ENCODE measurements around the gene UTS2R.

Gene UTS2R

GRCh38 chr17:82389379-82389778 lies 17.8 kb downstream of the UTS2R start:
- no peak for DNase-seq (ENCODE audit: low spot score)

DNA sequence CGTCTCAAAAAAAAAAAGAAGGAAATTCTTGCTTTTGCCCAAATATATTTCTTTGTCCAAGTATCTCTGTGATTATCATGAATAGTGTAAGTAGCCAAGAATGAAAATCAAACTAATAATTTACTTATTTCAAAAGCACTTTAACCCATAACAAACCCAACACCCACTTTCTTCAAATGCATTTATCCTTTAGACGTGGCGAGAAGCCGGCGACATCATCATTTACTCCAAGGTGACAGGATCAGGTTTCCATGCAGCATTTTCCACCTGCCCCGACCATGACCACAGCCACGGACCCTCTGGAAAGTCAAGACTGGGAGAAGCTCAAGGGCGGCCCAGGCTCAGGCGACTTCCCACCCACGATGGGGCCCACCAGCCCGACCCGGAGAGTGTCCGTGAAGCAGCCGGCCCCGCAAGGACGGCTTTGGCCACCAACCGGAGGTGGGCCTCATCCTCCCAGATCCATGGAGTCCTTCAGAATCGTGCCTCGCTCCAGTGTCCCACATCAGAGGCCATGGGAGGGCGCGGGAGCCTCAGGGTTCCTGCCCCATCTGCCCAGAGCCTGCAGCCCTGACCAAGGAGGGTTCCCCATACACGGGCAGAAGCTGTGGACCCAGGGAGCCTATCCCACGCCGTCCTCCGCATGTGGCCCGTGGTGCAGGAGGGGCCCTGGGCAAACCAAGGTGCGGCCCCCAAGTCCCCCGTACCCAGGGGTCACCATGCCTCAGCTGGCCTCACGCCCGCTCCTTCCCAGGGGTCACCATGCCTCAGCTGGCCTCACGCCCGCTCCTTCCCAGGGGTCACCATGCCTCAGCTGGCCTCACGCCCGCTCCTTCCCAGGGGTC lies 18.7 kb downstream of the UTS2R start:
- DNase-seq (ENCODE audit: low spot score), result no peak

DNA sequence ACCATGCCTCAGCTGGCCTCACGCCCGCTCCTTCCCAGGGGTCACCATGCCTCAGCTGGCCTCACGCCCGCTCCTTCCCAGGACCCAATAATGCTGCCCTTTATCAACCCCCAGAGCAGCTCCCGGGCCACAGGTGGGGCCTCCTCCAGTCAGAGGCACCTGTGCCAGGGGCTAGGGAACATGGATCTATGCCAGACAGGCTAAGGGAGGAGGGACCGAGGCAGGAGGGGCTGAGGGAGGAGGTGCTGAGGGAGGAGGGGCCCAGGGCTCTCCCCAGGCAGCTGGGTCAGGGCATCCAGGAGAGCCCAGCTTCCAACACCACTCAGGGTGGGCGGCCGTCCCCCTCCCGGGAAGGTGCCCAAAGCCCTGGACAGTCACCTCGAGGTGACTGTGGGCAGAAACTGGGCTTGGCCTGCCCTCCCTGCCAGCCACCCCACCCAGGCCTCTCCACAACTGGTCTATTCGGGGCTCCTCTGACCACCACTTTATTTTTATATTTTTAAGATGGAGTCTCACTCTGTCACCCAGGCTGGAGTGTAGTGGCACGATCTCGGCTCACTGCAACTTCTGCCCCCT lies 19.4 kb downstream of the UTS2R start:
- DNase-seq (ENCODE audit: low spot score), result no peak

GRCh38 chr17:82391496-82392066 lies 20.0 kb downstream of the UTS2R start:
- DNase-seq (ENCODE audit: low spot score), result no peak

DNA sequence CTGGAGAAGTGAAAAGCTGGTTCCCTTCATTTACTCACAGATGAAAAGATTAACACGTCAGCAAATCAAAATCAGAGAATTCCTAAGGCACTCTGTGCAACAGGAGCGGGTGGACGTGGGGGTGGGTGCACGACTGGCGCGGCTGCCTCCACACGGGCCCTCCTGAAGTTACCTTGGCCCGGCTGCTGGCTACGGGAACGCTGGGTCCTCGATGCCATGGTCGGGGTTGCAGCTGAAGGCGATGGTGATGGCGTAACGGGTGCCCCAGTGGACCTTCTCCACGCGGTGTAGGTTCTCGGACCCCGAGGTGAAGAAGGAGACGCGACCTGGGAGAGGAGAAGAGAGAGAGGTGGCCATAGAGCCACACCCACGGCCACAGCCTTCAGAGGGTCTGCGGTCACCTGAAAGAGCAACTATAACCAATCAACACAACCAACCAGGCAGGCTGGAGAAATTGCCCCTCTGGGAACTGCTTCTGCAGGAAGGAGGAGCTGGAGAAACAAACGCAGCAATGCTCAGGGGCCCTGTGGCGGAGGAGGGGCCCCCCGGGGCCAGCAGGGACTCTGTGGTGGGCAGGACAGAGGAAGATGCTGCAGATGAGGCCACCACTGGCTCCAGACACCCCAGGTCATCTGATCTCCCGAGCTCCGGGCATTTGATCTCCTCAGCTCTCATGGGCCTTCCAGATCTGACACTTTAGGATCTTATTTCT lies 20.8 kb downstream of the UTS2R start:
- DNase-seq (ENCODE audit: low spot score), result no peak

DNA sequence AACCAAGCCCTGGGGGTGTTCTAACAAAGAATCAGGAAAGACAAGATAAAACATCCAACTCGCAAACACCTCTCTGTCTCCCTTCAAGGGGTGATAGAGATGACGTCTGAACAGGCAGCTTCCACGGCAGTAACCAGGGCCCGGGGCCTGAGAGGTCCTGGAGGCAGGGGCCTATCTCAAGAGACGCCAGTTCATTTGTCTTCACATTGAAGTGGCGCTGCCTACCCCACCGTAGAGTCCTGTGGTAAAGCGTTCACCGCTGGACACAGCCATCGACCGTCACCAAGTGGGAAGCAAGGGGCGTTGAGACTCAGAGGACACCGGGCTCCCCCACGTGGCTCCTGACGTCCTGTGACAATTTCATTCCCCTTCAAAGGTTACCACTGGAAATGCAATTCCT lies 21.4 kb downstream of the UTS2R start:
- no peak for DNase-seq (ENCODE audit: low spot score)

- no peak for DNase-seq (ENCODE audit: low spot score)
Observed at GRCh38 chr17:82394278-82394677, 22.7 kb downstream of the UTS2R start.

- no peak for DNase-seq (ENCODE audit: low spot score)
Observed at GRCh38 chr17:82396601-82397435, 25.3 kb downstream of the UTS2R start.

DNA sequence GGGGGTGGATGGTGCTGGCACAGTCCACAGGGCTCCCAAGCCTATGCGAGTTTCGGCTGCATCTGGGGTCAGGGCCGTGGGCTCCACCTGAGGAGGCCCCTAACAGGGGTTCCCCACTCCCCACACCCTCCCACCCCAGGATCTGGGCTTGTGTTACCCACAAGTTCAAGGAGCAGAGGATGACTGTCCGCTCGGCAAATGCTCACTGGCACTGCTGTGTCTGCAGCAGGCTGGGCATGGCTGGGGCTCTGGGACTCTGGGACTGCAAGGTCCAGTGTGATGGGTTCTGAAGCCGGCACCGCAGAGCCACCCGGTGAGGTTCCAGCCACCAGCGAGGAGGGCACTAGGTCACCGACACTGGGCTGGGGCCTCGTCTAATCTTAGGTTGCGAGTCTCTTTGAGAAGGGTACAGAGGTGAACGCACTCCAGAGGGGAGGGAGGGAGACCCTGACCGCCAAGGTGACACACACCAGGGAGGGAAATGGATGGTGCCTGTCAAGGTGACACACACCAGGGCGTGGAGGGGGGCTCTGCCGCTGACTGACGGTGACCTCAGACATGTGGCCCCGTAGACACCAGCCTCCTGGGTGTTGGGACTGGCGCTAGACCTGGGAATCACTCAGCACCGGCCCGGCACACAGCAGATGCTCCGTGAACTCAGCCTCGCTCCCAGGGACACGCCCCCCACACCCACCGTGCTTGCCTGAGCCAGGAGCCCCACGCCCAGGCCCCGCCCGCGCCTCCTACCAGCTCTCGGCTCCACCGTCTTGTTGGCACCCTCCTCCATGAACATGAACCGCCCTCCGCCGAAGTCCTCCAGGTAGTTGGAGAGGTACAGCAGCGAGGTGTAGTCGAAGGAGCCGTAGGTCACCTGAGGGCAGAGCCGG lies 26.1 kb downstream of the UTS2R start:
- no peak for DNase-seq (ENCODE audit: low spot score)

GRCh38 chr17:82399041-82399441 lies 27.5 kb downstream of the UTS2R start:
- DNase-seq (ENCODE audit: low spot score), result peak; percentile 75

DNA sequence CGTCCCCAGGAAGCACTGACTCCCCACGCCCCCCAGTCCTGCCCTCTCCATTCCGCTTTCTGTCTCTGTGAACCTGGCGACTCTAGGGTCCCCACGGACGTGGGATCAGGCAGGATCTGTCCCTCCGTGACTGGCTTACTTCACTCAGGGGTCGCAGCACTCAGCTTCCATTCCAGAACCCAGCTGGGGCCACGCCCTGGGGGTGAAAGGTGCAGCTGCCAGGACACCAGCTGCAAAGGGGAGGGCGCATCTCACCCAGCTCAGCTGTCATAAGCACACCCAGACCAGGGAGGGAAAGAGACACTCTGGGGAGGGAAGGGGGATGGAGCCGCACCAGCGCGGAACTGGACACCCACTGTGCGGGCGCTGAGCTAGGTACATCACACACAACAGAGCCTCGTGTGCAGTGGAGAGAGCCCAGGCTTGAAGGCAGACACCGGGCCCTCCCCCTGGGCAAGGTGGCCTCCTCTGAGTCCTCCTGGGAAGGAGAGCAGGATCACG lies 28.1 kb downstream of the UTS2R start:
- peak; percentile 66 for DNase-seq (ENCODE audit: low spot score)

DNA sequence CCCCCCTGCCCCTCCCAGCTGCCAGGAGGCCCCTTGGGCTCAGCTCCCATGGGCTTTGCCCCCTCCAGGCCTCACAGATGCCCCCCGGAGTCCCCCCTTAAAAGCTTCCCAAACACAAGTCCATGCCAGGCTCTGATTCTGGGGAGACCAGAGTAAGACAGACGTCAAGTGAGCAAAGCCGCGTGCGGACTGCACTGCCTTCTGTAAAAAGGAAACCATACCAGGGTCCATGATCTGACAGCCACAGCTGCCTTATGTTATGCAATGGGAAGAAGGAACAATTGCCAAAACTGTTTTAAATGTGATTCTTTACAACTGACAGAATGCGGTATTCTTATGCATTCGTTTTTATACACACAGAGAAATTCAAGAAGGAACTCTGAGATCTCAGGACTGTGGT lies 28.6 kb downstream of the UTS2R start:
- no peak for DNase-seq (ENCODE audit: low spot score)

DNA sequence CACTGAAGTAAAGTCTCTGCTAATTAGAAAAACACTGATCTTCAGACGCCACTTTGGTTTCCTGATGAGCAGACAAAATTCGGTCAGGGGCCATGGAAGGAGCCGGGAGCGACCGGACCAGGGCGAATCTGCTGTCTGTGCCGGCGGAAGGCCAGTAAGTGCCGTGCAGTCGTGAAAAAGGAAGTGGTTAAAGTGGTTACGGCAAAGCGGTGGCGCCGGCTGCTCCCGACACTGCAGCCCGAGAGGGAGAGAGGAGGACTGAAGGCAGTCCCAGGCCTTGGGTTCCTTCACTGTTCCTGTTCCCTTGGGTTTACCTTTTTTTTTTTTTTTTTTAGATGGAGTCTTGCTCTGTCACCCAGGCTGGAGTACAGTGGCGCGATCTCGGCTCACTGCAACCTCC lies 29.3 kb downstream of the UTS2R start:
- DNase-seq (ENCODE audit: low spot score), result no peak

- no peak for DNase-seq (ENCODE audit: low spot score)
Observed at GRCh38 chr17:82402865-82403264, 31.3 kb downstream of the UTS2R start.

- no peak for DNase-seq (ENCODE audit: low spot score)
Observed at GRCh38 chr17:82403662-82404660, 32.4 kb downstream of the UTS2R start.

GRCh38 chr17:82405051-82405450 lies 33.5 kb downstream of the UTS2R start:
- DNase-seq (ENCODE audit: low spot score), result no peak

DNA sequence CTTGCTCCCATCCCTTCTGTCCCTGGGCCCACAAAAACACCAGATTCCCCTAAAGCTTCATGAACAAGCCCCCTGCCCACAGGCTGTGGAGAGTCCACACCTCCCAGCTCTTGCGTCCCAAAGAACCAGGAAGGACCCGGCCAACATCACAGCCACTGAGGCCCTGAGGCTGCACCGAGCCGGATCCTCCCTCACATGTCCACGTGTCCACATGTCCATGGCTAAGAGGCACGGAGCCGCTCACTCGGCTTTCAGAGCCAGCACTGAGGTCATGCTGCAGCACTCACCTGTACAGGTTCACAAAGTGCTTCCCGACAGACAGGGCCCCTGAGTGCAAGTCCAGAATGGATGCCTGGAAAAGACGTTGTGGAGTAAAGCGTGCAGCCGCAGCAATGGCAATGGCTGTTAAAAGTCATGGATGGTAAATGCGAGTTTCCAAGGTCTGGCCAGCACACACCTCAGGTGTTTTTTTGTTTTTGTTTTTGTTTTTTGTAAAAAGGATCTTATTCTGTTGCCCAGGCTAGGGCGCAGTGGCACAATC lies 34.6 kb downstream of the UTS2R start:
- peak; percentile 34 for DNase-seq (ENCODE audit: low spot score)

DNA sequence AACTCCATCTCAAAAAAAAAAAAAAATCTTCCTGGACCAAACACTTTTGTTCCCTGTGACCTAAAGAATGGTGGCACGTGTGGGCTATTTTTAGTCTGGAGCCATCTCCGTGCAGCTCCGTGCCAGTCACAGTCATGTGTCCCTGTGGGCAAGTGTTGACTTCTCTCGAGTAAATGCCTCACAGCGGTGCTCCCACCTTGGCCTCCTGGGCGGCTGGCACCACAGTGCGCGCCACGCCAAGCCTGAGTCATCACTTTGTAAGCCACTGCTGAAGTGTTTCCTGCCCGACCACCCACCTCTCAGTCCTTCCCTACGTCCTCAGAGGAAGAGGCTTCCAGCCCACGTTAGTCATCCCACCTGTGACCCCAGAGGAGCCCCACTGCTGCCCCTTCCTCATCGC lies 35.7 kb downstream of the UTS2R start:
- no peak for DNase-seq (ENCODE audit: low spot score)

DNA sequence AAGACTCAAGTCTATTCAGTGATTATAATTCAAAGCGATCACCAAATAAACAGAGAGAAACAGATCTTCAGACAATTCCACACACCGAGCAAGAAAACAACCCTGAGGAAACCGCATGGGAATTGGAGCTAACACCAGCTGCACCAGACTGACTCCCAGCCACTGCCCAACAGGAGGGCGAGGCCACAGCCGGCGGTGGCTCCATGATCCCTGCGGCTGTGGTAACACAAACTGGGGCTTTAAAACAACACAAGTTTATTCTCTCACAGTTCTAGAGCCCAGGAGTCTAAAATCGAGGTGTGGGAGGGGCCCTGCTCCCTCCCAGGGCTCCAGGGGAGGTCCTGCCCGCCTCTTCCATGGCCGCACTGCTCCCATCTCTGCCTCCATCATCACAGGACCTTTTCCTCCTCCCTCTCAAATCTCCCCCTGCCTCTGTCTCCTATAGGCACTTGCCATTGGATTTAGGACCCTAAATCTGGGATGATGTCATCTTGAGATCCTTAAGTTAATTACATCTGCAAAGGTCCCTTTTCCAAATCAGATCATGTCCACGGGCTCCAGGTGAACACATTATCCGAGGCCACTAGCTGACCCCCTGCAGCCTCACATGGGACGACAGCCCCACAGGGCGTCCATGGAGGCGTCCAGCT lies 36.8 kb downstream of the UTS2R start:
- no peak for DNase-seq (ENCODE audit: low spot score)

Measured in D341Med (cell line).